HEK293 (cell line): ENCODE results near the gene GMPR.

Experiments
- CTCF ChIA-PET: fragments of 350-600 bp; formaldehyde crosslinking; extraction: SDS; loops from one replicate; lab custom pipeline; 2021; ENCODE audit warnings: antibody characterized with exemption; lab: Yijun Ruan, JAX
- POLR2A ChIA-PET: fragments of 300-600 bp; formaldehyde crosslinking; extraction: SDS; loops from one replicate; lab custom pipeline; 2020; ENCODE audit warnings: antibody characterized with exemption, inconsistent platforms; lab: Yijun Ruan, JAX
- H3K27ac ChIP-seq: fragments of 200-500 bp; sonication (Bioruptor generic); 2 replicates; pipeline ENCODE4 v1.5.1; 2014; ENCODE audit warnings: low read depth, low read length, control low read depth, inconsistent platforms; ENCODE audit errors: extremely low read depth
- H3K36me3 ChIP-seq, 2 experiments: fragments of 200-500 bp in 1 of 2; sonication (Bioruptor generic) in 1 of 2; 1 replicate in 1 of 2; 2 replicates in 1 of 2; pipeline ENCODE4 v1.5.1; 2014 to 2017; ENCODE audit warnings: inconsistent platforms in 2 of 2, low read length in 2 of 2; ENCODE audit not compliant: control insufficient read depth in 2 of 2, insufficient read depth in 1 of 2
- H3K4me1 ChIP-seq: fragments of 200-500 bp; sonication (Bioruptor generic); 2 replicates; pipeline ENCODE4 v1.5.1; 2014; ENCODE audit warnings: mild to moderate bottlenecking, low read length, inconsistent platforms; ENCODE audit not compliant: control insufficient read depth, insufficient read depth
- H3K4me3 ChIP-seq: 2 replicates; pipeline ENCODE4 v1.5.1; 2011; ENCODE audit warnings: low read depth, mild to moderate bottlenecking, control low read depth, low read length, moderate library complexity
- H3K9me3 ChIP-seq: fragments of 200-500 bp; sonication (Bioruptor generic); 2 replicates; pipeline ENCODE4 v1.5.1; 2014; ENCODE audit warnings: low read depth, low read length, inconsistent platforms; ENCODE audit not compliant: control insufficient read depth, insufficient read depth
- BCL11B ChIP-seq: fragments of 450-650 bp; formaldehyde crosslinking; IDR thresholded peaks from 2 replicates; pipeline ENCODE4 v1.5.1; 2016; ENCODE audit warnings: low read depth, missing biosample characterization, missing genetic modification characterization
- HOXA7 ChIP-seq: sonication (generic); formaldehyde crosslinking; IDR thresholded peaks from 2 replicates; pipeline ENCODE4 v1.8.1; 2022; ENCODE audit warnings: missing genetic modification reagents, borderline replicate concordance
- IKZF3 ChIP-seq: fragments of 450-650 bp; IDR thresholded peaks from 2 replicates; pipeline ENCODE4 v1.5.0; 2018; ENCODE audit warnings: missing biosample characterization, mild to moderate bottlenecking, missing genetic modification characterization, moderate library complexity
- KLF7 ChIP-seq: fragments of 450-650 bp; formaldehyde crosslinking; IDR thresholded peaks from 2 replicates; pipeline ENCODE4 v1.5.1; 2016; ENCODE audit warnings: missing biosample characterization, missing genetic modification characterization, borderline replicate concordance
- PRDM1 ChIP-seq: fragments of 450-650 bp; formaldehyde crosslinking; IDR thresholded peaks from 2 replicates; pipeline ENCODE4; 2016; ENCODE audit warnings: missing biosample characterization, missing genetic modification characterization
- ZBTB7A ChIP-seq: fragments of 450-650 bp; formaldehyde crosslinking; IDR thresholded peaks from 2 replicates; pipeline ENCODE4 v1.5.1; 2016; ENCODE audit warnings: low read depth, missing biosample characterization, missing genetic modification characterization
- ZIC2 ChIP-seq: fragments of 450-650 bp; formaldehyde crosslinking; IDR thresholded peaks from 2 replicates; pipeline ENCODE4 v1.5.1; 2016; ENCODE audit warnings: missing biosample characterization, missing genetic modification characterization
- ZNF2 ChIP-seq: fragments of 450-650 bp; formaldehyde crosslinking; IDR thresholded peaks from 2 replicates; pipeline ENCODE4 v1.5.1; 2016; ENCODE audit warnings: missing biosample characterization, missing genetic modification characterization
- ZNF350 ChIP-seq: fragments of 450-650 bp; formaldehyde crosslinking; IDR thresholded peaks from 2 replicates; pipeline ENCODE4 v1.5.0; 2017; ENCODE audit warnings: missing biosample characterization, mild to moderate bottlenecking, missing genetic modification characterization
- ZNF366 ChIP-seq: fragments of 450-650 bp; formaldehyde crosslinking; conservative IDR thresholded peaks from 2 replicates; pipeline ENCODE4 v1.5.1; 2016; ENCODE audit warnings: missing biosample characterization, missing genetic modification characterization
- ZNF449 ChIP-seq: fragments of 450-650 bp; formaldehyde crosslinking; IDR thresholded peaks from 2 replicates; pipeline ENCODE4 v1.5.1; 2017; ENCODE audit warnings: missing biosample characterization, mild to moderate bottlenecking, missing genetic modification characterization, moderate library complexity
- ZNF544 ChIP-seq: fragments of 450-650 bp; formaldehyde crosslinking; IDR thresholded peaks from 2 replicates; pipeline ENCODE4 v1.5.0; 2017; ENCODE audit warnings: missing biosample characterization, missing genetic modification characterization
- ZNF596 ChIP-seq: fragments of 450-650 bp; IDR thresholded peaks from 2 replicates; pipeline ENCODE4 v1.5.0; 2018; ENCODE audit warnings: missing biosample characterization, mild to moderate bottlenecking, missing genetic modification characterization, moderate library complexity
- ZNF658 ChIP-seq: fragments of 450-650 bp; formaldehyde crosslinking; IDR thresholded peaks from 2 replicates; pipeline ENCODE4; 2016; ENCODE audit warnings: missing biosample characterization, missing genetic modification characterization
- ZNF747 ChIP-seq: fragments of 450-650 bp; formaldehyde crosslinking; IDR thresholded peaks from 2 replicates; pipeline ENCODE4 v1.5.1; 2016; ENCODE audit warnings: missing biosample characterization, missing genetic modification characterization
- ZNF791 ChIP-seq: fragments of 450-650 bp; formaldehyde crosslinking; IDR thresholded peaks from 2 replicates; pipeline ENCODE4 v1.5.1; 2016; ENCODE audit warnings: missing biosample characterization, missing genetic modification characterization
- ZNF837 ChIP-seq: fragments of 450-650 bp; formaldehyde crosslinking; IDR thresholded peaks from 2 replicates; pipeline ENCODE4 v1.5.1; 2016; ENCODE audit warnings: missing biosample characterization, missing genetic modification characterization
- TF ChIP-seq, protein P1 (sequence below): fragments of 450-650 bp; formaldehyde crosslinking; IDR thresholded peaks from 2 replicates; pipeline ENCODE4 v1.5.1; 2016; ENCODE audit warnings: missing biosample characterization, missing genetic modification characterization
- TF ChIP-seq, protein P2 (sequence below): fragments of 450-650 bp; formaldehyde crosslinking; IDR thresholded peaks from 2 replicates; pipeline ENCODE4 v1.5.1; 2016; ENCODE audit warnings: missing biosample characterization, missing genetic modification characterization

GMPR gene

DNA sequence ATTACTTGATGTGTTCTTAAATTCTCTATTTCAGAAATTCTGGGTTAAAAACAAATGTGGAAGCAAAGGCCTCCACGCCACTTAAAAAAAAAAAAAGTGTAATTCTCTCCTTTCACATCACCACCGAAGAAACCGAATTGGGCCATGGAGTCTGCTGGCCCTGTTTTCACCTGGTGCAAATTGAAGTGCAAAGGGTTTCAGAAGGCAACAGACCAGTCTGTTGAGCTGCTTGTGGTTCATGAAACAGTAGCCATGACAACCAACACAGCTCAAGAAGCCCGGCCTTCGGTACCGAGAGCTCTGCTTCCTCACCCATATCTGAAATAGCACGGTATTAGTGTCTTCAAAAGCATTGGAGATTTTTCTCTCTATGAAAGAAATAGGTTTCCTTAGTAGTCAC, 63.1 kb downstream of the GMPR start:
- ChIA-PET CTCF (interaction anchor here (0.7 to 4.3 kb wide), 5 partner anchors 11 to 785 kb away, joined by 3 to 20 read pairs (median 3); no protein-coding TSS in a partner anchor), POLR2A (no interaction called here)
- peaks cover 0 to 15% of the 10 kb centered on the region in 2 experiments; a peak in 2 of 3 replicates for H3K36me3 ChIP-seq
- TF ChIP-seq ZNF350 (tag by site-specific recombination): no peak
- no peak for TF ChIP-seq IKZF3 (tag by site-specific recombination)
- no peak for TF ChIP-seq HOXA7
- no peak for TF ChIP-seq ZIC2
- TF ChIP-seq ZBTB7A (tag by site-specific recombination): no peak
- TF ChIP-seq ZNF2: no peak
- TF ChIP-seq, protein P1, sequence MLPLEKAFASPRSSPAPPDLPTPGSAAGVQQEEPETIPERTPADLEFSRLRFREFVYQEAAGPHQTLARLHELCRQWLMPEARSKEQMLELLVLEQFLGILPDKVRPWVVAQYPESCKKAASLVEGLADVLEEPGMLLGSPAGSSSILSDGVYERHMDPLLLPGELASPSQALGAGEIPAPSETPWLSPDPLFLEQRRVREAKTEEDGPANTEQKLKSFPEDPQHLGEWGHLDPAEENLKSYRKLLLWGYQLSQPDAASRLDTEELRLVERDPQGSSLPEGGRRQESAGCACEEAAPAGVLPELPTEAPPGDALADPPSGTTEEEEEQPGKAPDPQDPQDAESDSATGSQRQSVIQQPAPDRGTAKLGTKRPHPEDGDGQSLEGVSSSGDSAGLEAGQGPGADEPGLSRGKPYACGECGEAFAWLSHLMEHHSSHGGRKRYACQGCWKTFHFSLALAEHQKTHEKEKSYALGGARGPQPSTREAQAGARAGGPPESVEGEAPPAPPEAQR (tag by site-specific recombination): no peak
- no peak for TF ChIP-seq BCL11B (tag by site-specific recombination)
- TF ChIP-seq PRDM1 (tag by site-specific recombination): no peak
- no peak for TF ChIP-seq ZNF837
- TF ChIP-seq, protein P2, sequence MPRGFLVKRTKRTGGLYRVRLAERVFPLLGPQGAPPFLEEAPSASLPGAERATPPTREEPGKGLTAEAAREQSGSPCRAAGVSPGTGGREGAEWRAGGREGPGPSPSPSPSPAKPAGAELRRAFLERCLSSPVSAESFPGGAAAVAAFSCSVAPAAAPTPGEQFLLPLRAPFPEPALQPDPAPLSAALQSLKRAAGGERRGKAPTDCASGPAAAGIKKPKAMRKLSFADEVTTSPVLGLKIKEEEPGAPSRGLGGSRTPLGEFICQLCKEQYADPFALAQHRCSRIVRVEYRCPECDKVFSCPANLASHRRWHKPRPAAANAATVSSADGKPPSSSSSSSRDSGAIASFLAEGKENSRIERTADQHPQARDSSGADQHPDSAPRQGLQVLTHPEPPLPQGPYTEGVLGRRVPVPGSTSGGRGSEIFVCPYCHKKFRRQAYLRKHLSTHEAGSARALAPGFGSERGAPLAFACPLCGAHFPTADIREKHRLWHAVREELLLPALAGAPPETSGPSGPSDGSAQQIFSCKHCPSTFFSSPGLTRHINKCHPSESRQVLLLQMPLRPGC (tag by site-specific recombination): no peak
- TF ChIP-seq ZNF366: no peak
- no peak for TF ChIP-seq ZNF747
- no peak overlapping the region for H3K27ac ChIP-seq
- no peaks in the 10 kb centered on the region for H3K4me1 ChIP-seq
- H3K4me3 ChIP-seq: no peak overlapping the region
- no peaks in the 10 kb centered on the region for H3K9me3 ChIP-seq

GRCh38 chr6:16302721-16303552, 64.5 kb downstream of the GMPR start:
- Histone ChIP-seq H3K9me3 (no peaks in the 10 kb centered on the region), H3K4me3 (no peak overlapping the region), H3K36me3 (peaks cover 0 to 10% of the 10 kb centered on the region in 2 experiments; a peak in 1 of 3 replicates), H3K27ac (no peak overlapping the region), H3K4me1 (no peaks in the 10 kb centered on the region)
- TF ChIP-seq KLF7 (tag by site-specific recombination): no peak
- ChIA-PET POLR2A (no interaction called here), CTCF (interaction anchor here (0.5 to 0.7 kb wide), 2 partner anchors 14 to 467 kb away, joined by 3 to 6 read pairs; no protein-coding TSS in a partner anchor)

- Histone ChIP-seq H3K4me1 (no peaks in the 10 kb centered on the region), H3K36me3 (peaks cover 0 to 7% of the 10 kb centered on the region in 2 experiments; a peak in 2 of 3 replicates), H3K4me3 (no peak overlapping the region), H3K9me3 (no peaks in the 10 kb centered on the region), H3K27ac (no peak overlapping the region)
- CTCF ChIA-PET: interaction anchor here (1.3 kb wide), 1 partner anchor 11 kb away, joined by 3 read pairs; no protein-coding TSS in a partner anchor
- POLR2A ChIA-PET: interaction anchor here (0.6 kb wide), 1 partner anchor 12 kb away, joined by 12 read pairs; no protein-coding TSS in a partner anchor
- no peak for TF ChIP-seq ZNF544 (tag by site-specific recombination)
- TF ChIP-seq ZNF791 (tag by site-specific recombination): no peak
- no peak for TF ChIP-seq ZNF658 (tag by site-specific recombination)
- TF ChIP-seq ZNF596: no peak
- TF ChIP-seq ZNF449: no peak
Observed at GRCh38 chr6:16305246-16305725, 66.9 kb downstream of the GMPR start.
